Caco-2 (cell line): ENCODE results near the gene GIMAP2. TPM values are rescaled to one million over a fixed set of nuclear protein-coding genes. Genes with fewer than 3 reads are reported as not detected.

Experiments used
- BruUV-seq: library from RNA; stranded (reverse); fragments of 400-500 nt; replicated peaks from 2 replicates; lab custom pipeline; 2021; lab: Mats Ljungman, UMichigan
- CTCF ChIA-PET: fragments of 300-600 bp; sonication (Branson Sonifier 250); formaldehyde crosslinking; loops from one replicate; lab custom pipeline; 2022; ENCODE audit warnings: antibody characterized with exemption; lab: Charles Lee
- POLR2A ChIA-PET: fragments of 300-600 bp; sonication (Branson Sonifier 250); formaldehyde crosslinking; loops from one replicate; lab custom pipeline; 2022; ENCODE audit warnings: antibody characterized with exemption; lab: Charles Lee
- DNase-seq, 2 experiments: peaks; one replicate each; pipeline versions ENCODE4 v3.0.0 to v3.0.0-alpha.2; 2020 to 2022
- H3K27me3 ChIP-seq: replicated peaks from 2 replicates; pipeline ENCODE4 v1.6.0; 2011; ENCODE audit warnings: low read length; ENCODE audit not compliant: control insufficient read depth, insufficient read depth
- H3K36me3 ChIP-seq: 2 replicates; pipeline ENCODE4 v1.5.1; 2011; ENCODE audit warnings: low read length; ENCODE audit not compliant: control insufficient read depth, insufficient read depth
- H3K4me1 ChIP-seq: fragments of 250-450 bp; sonication (Bioruptor Pico); 2 replicates; pipeline ENCODE4 v1.5.1; 2020; ENCODE audit warnings: mild to moderate bottlenecking
- H3K4me3 ChIP-seq: 2 replicates; pipeline ENCODE4 v1.5.1; 2011; ENCODE audit warnings: low read depth, mild to moderate bottlenecking, control low read depth, low read length
- H3K9me3 ChIP-seq: fragments of 250-450 bp; sonication (Bioruptor Pico); 2 replicates; pipeline ENCODE4 v1.5.1; 2020; ENCODE audit warnings: mild to moderate bottlenecking, moderate library complexity
- H3K27ac Mint-ChIP-seq: one replicate; pipeline ENCODE4 v1.8.0; 2022; ENCODE audit warnings: mixed read lengths; ENCODE audit not compliant: unreplicated experiment
- H3K27me3 Mint-ChIP-seq: one replicate; pipeline ENCODE4 v1.8.0; 2022; ENCODE audit warnings: mixed read lengths; ENCODE audit not compliant: insufficient read depth, unreplicated experiment
- H3K36me3 Mint-ChIP-seq: one replicate; pipeline ENCODE4 v1.8.0; 2022; ENCODE audit warnings: mild to moderate bottlenecking, mixed read lengths; ENCODE audit not compliant: insufficient read depth, unreplicated experiment
- H3K4me1 Mint-ChIP-seq: one replicate; pipeline ENCODE4 v1.8.0; 2022; ENCODE audit warnings: low read depth, mixed read lengths; ENCODE audit not compliant: unreplicated experiment
- H3K4me3 Mint-ChIP-seq: one replicate; pipeline ENCODE4 v1.8.0; 2022; ENCODE audit warnings: mild to moderate bottlenecking, moderate library complexity, mixed read lengths; ENCODE audit not compliant: unreplicated experiment
- H3K9me3 Mint-ChIP-seq: one replicate; pipeline ENCODE4 v1.8.0; 2022; ENCODE audit warnings: mixed read lengths; ENCODE audit not compliant: unreplicated experiment
- CTCF ChIP-seq, 2 experiments: fragments of 200-600 bp in 1 of 2; IDR thresholded peaks; 1 replicate in 1 of 2; 2 replicates in 1 of 2; pipeline versions ENCODE4 v1.5.1 to v1.8.0; 2011 to 2022; ENCODE audit warnings: antibody characterized with exemption in 1 of 2, control low read depth in 1 of 2, inconsistent platforms in 1 of 2, low read depth in 1 of 2, low read length in 1 of 2, mild to moderate bottlenecking in 1 of 2, moderate library complexity in 1 of 2; ENCODE audit not compliant: insufficient read depth in 1 of 2, severe bottlenecking in 1 of 2, unreplicated experiment in 1 of 2
- intact Hi-C: fragments of 100-400 bp; cut with micrococcal nuclease; formaldehyde crosslinking; loops from one replicate; pipeline ENCODE4 v1.10.0; 2022; ENCODE audit not compliant: unreplicated experiment
- total RNA-seq: library from RNA; stranded (reverse); gene quantifications from 2 replicates; pipeline ENCODE4 v1.2.3, GENCODE V29; 2022

GIMAP2 gene
- total RNA-seq, 1 experiment from 2014 or later: not detected

GRCh38 chr7:150719436-150719835, 33.9 kb downstream of the GIMAP2 start:
- H3K36me3 ChIP-seq: no peaks in the 10 kb centered on the region
- peaks cover 10% of the 10 kb centered on the region for H3K27me3 Mint-ChIP-seq
- H3K9me3 ChIP-seq: no peaks in the 10 kb centered on the region
- no peak overlapping the region for H3K27ac Mint-ChIP-seq
- no peak for TF ChIP-seq CTCF (IDR thresholded peaks at IDR 0.05; ENCODE audit: insufficient read depth in 1 of 2, low read depth in 1 of 2, low read length in 1 of 2, severe bottlenecking in 1 of 2, unreplicated experiment in 1 of 2)
- ChIA-PET CTCF (no interaction called here), POLR2A (no interaction called here)
- DNase-seq: no peak
- H3K4me1 ChIP-seq: no peaks in the 10 kb centered on the region
- no peaks in the 10 kb centered on the region for H3K4me1 Mint-ChIP-seq
- intact Hi-C loops: no loop called here
- no peak overlapping the region for H3K4me3 ChIP-seq
- no TSS peak for BruUV-seq
- no peak overlapping the region for H3K4me3 Mint-ChIP-seq
- no peaks in the 10 kb centered on the region for H3K9me3 Mint-ChIP-seq
- H3K27me3 ChIP-seq: no peaks in the 10 kb centered on the region
- H3K36me3 Mint-ChIP-seq: no peaks in the 10 kb centered on the region

GRCh38 chr7:150719960-150720891, 34.7 kb downstream of the GIMAP2 start:
- Mint-ChIP-seq H3K4me1 (no peaks in the 10 kb centered on the region), H3K9me3 (no peaks in the 10 kb centered on the region), H3K36me3 (no peaks in the 10 kb centered on the region), H3K4me3 (no peak overlapping the region), H3K27me3 (peaks cover 10% of the 10 kb centered on the region), H3K27ac (no peak overlapping the region)
- no peak for TF ChIP-seq CTCF (IDR thresholded peaks at IDR 0.05; ENCODE audit: insufficient read depth in 1 of 2, low read depth in 1 of 2, low read length in 1 of 2, severe bottlenecking in 1 of 2, unreplicated experiment in 1 of 2)
- H3K36me3 ChIP-seq: no peaks in the 10 kb centered on the region
- intact Hi-C loops: no loop called here
- no peaks in the 10 kb centered on the region for H3K9me3 ChIP-seq
- CTCF ChIA-PET: no interaction called here
- POLR2A ChIA-PET: no interaction called here
- no peaks in the 10 kb centered on the region for H3K4me1 ChIP-seq
- no peaks in the 10 kb centered on the region for H3K27me3 ChIP-seq
- BruUV-seq: no TSS peak
- DNase-seq: no peak
- H3K4me3 ChIP-seq: no peak overlapping the region

- H3K4me1 Mint-ChIP-seq: no peaks in the 10 kb centered on the region
- no peak overlapping the region for H3K4me3 ChIP-seq
- intact Hi-C loops: no loop called here
- H3K27ac Mint-ChIP-seq: no peak overlapping the region
- no peaks in the 10 kb centered on the region for H3K36me3 ChIP-seq
- H3K36me3 Mint-ChIP-seq: no peaks in the 10 kb centered on the region
- H3K9me3 ChIP-seq: no peaks in the 10 kb centered on the region
- peaks cover 9% of the 10 kb centered on the region for H3K9me3 Mint-ChIP-seq
- no peak for TF ChIP-seq CTCF (IDR thresholded peaks at IDR 0.05; ENCODE audit: insufficient read depth in 1 of 2, low read depth in 1 of 2, low read length in 1 of 2, severe bottlenecking in 1 of 2, unreplicated experiment in 1 of 2)
- ChIA-PET CTCF (no interaction called here), POLR2A (no interaction called here)
- no peaks in the 10 kb centered on the region for H3K27me3 ChIP-seq
- DNase-seq: no peak
- H3K27me3 Mint-ChIP-seq: peaks cover 10% of the 10 kb centered on the region
- BruUV-seq: no TSS peak
- H3K4me1 ChIP-seq: no peaks in the 10 kb centered on the region
- no peak overlapping the region for H3K4me3 Mint-ChIP-seq
Observed at GRCh38 chr7:150721970-150722373, 36.5 kb downstream of the GIMAP2 start.
